SH-SY5Y (cell line): ENCODE data around the gene EIF4ENIF1.
A peak's percentile ranks its signal among the peaks of the same experiment; 100 is the strongest.

Experiments
- GATA2 ChIP-seq: IDR thresholded peaks from 2 replicates; pipeline ENCODE4 v1.6.1; 2011; ENCODE audit warnings: mild to moderate bottlenecking, low read depth, low read length
- GATA3 ChIP-seq: IDR thresholded peaks from 2 replicates; pipeline ENCODE4 v1.6.1; 2011; ENCODE audit warnings: low read depth, mild to moderate bottlenecking, low read length, moderate library complexity

Gene EIF4ENIF1

GRCh38 chr22:31496735-31497146 lies 7.1 kb upstream of the EIF4ENIF1 start:
- no peak for TF ChIP-seq GATA2
- no peak for TF ChIP-seq GATA3

GRCh38 chr22:31496007-31496734 lies 6.5 kb upstream of the EIF4ENIF1 start, which contains the start of gene SFI1:
SFI1 (plus strand) TSS chr22:31496536; CDS start chr22:31508285, 11,749 bp downstream.
- TF ChIP-seq GATA2 (no peak), GATA3 (no peak)

- TF ChIP-seq GATA3: no peak
- no peak for TF ChIP-seq GATA2
Observed at GRCh38 chr22:31495343-31495742, 5.7 kb upstream of the EIF4ENIF1 start.

- no peak for TF ChIP-seq GATA3
- TF ChIP-seq GATA2: no peak
Observed at GRCh38 chr22:31492151-31492550, 2.5 kb upstream of the EIF4ENIF1 start.

DNA sequence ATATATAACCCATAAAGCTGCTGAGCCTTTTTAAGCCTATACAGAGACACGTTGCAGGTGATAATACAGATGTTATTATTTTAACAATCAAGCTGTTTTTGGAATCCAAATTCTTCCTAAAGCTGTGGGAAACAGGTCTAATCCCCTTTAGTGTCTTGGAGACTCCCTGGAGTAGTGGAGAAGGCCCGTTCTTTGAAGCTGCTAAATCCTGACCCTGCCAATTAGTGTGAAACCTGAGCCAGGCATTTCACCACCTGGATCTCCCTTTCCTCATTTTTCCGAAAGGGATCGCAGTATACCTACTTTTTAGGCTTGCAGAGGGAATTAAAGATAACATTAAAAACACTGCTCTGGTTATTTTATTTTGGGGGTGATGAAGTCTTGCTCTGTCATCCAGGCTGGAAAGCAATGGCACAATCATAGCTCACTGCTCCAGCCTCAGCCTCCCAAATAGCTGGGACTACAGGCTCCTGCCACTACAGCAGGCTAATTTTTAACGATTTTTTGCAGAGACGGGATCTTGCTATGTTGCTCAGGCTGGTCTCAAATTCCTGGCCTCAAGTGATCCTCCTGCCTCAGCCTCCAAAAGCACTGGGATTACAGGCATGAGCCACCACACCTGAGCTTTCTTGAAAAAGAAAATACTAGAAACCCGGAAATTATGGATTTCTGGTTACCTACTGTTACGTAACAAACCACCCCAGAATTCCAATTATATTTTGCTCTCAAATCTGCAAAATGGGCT lies 1.7 kb upstream of the EIF4ENIF1 start:
- TF ChIP-seq GATA2: no peak
- no peak for TF ChIP-seq GATA3

GRCh38 chr22:31490496-31490925 lies 869 bp upstream of the EIF4ENIF1 start:
- TF ChIP-seq GATA3: no peak
- no peak for TF ChIP-seq GATA2

- TF ChIP-seq GATA2: peak; percentile 93
- TF ChIP-seq GATA3: no peak
Observed at GRCh38 chr22:31488988-31489617, 539 bp downstream of the EIF4ENIF1 start.

DNA sequence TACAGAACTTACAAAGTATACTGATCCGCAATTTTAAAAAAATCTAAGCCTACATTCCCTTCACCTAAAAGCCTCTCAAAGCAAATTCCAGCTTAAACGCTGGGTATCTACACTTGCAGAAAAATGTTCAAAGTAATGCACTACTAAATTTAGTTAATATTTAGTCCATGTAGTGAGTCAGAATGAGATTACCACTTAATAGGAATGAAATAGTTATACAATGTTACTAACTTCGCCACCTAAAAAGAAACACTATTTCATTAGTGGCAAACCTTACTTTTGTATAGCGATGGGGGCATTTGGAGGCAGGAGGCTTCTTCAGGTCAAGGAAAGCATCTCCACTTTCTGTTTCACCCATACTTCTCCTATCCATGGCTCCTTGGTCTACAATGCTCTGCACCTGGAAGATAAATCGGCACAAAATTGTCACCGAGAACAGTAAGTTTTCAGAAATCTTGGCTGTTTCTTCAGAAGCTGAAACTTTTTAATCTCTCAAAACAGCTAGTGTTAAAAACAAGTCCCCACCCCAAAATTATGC lies 1.2 kb downstream of the EIF4ENIF1 start:
- TF ChIP-seq GATA2: no peak
- no peak for TF ChIP-seq GATA3

GRCh38 chr22:31486951-31487350 lies 2.7 kb downstream of the EIF4ENIF1 start:
- TF ChIP-seq GATA3 (no peak), GATA2 (no peak)

- TF ChIP-seq GATA3 (no peak), GATA2 (no peak)
Observed at GRCh38 chr22:31481129-31481528, 8.5 kb downstream of the EIF4ENIF1 start.

DNA sequence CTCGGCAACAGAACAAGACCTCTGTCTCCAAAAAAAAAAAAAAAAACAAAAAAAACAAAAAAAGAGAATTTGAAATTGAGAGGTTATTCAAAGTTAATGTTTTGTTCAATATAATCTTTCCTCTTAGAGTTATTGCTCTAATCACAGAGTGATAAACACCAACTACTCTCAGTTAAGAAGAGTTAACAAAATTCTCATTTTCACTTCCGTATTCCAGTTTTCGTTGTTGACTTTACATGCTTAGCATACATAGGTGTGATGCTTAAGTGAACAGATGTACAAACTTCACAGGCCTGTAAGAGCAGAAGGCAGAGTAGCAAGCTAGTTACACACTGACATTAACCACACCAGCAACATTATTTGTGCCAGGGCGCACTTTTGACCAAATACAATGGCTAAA lies 12.3 kb downstream of the EIF4ENIF1 start:
- TF ChIP-seq GATA3 (no peak), GATA2 (no peak)

DNA sequence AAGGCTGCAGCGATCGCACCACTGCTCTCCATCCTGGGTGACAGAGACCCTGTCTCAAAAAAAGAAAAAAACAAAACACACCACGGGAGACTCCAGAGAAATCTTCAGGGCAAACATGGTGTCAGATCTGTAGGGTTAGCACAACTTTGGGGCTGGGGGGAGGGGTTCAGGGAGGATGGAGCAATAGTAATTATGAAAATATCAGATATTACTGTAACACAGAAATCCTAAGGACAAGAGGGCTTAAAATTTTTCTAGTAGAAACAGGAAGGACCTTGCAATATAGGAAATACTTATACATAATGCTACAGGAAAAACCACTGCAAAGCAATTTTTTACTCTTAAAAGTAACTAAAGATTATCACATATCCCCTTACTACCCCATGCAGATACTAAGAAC lies 13.8 kb downstream of the EIF4ENIF1 start:
- TF ChIP-seq GATA2 (no peak), GATA3 (no peak)

DNA sequence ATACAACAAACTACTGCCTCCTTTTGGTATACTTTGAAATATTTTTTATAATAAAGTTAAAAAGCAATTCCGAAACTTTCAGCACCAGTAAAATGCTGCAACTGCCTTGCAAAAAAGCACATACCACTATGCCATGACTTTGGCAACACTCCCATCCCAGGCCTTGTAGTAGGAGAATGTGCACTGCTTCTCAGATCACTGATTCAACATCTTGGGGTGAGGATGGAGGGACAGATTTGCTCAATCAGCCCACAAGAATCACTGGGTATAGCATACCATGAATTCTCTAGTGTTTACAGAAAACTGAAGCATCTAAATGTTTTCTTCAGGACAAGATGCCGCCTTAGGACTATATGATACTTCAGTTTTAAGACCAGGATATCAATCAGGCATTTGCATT lies 14.9 kb downstream of the EIF4ENIF1 start:
- no peak for TF ChIP-seq GATA2

- TF ChIP-seq GATA3 (no peak), GATA2 (no peak)
Observed at GRCh38 chr22:31465307-31465706, 24.3 kb downstream of the EIF4ENIF1 start.

GRCh38 chr22:31461699-31462098 lies 27.9 kb downstream of the EIF4ENIF1 start:
- TF ChIP-seq GATA2: no peak
- TF ChIP-seq GATA3: no peak
